ENCODE results near the gene CHRDL2. TPM values are rescaled to one million over a fixed set of nuclear protein-coding genes. Genes with fewer than 3 reads are reported as not detected.

The CHRDL2 gene
- total RNA-seq, 1 experiment from 2014 or later = 0.39 TPM

DNA sequence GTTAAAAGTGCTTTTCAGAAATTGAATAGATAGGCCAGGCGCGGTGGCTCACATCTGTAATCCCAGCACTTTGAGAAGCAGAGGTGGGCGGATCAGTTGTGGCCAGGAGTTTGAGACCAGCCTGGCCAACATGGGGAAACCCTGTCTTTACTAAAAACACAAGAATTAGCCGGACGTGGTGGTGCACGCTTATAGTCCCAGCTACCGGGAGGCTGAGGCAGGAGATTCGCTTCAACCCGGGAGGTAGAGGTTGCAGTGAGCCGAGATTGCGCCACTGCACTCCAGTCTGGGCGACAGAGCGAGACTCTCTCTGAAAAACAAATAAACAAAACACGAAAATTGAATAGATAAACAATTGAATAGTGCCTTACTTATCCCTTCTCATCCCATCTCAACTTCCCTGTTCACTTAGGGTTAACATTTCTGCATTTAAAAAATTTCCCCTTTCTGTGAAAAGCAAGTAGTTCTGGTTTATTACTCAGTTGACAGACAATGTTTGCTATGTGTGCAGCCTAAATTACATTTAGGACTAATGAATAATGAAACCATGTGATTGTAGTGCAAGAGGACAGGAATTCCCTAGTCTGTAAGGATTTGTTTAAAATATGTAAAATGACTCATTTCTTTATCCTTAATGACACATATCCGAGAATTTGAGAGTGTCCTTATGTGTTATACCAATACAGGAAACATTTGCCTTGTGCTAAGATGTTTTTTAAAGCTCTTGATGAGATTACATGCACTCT is 23.5 kb upstream of the CHRDL2 start:
- H4K20me1 ChIP-seq (ENCODE audit: control insufficient read depth, insufficient read depth, insufficient read length) = no peaks in the 10 kb centered on the region
- no peak for DNase-seq
- H3K14ac ChIP-seq (ENCODE audit: insufficient read depth, low read length) = no peak overlapping the region
- H3K4me2 ChIP-seq (ENCODE audit: insufficient read depth, insufficient read length, low read length) = no peak overlapping the region
- no peaks in the 10 kb centered on the region for H3K9me3 ChIP-seq (ENCODE audit: control insufficient read depth, low read depth, low read length)
- H3K18ac ChIP-seq (ENCODE audit: insufficient read length, low read depth, low read length) = no peak overlapping the region
- H3K56ac ChIP-seq (ENCODE audit: insufficient read length, low read depth, low read length) = no peak overlapping the region
- Mint-ChIP-seq H3K27ac (peak overlapping the region in 2 of 3 experiments; percentile 43 to 95; a peak in 3 of 7 replicates), H3K27me3 (ENCODE audit: low read depth) (no peaks in the 10 kb centered on the region), H3K36me3 (ENCODE audit: insufficient read depth in 1 of 3, low read depth in 3 of 3) (peaks cover 4 to 6% (median 5%) of the 10 kb centered on the region in 3 experiments; a peak in 5 of 7 replicates), H3K4me1 (peaks cover 27 to 31% of the 10 kb centered on the region in 2 experiments), H3K4me3 (peak overlapping the region in 1 of 2 experiments; percentile 57; a peak in 2 of 5 replicates), H3K9me3 (peaks cover 4 to 5% of the 10 kb centered on the region in 2 experiments; a peak in 4 of 5 replicates)
- no CpG with 5 or more reads among the region's 15 CpGs for WGBS (ENCODE audit: extremely low coverage, insufficient read length, low lambda C conversion rate)
- H2AK5ac ChIP-seq (ENCODE audit: insufficient read length, low read length) = no peak overlapping the region
- no peak overlapping the region for H3K4ac ChIP-seq (ENCODE audit: low read depth, low read length)
- H3K9ac ChIP-seq (ENCODE audit: extremely low read depth, insufficient read length, low read length) = no peak overlapping the region
- no peak overlapping the region for H2BK15ac ChIP-seq (ENCODE audit: low read depth, low read length)
- no peak overlapping the region for H2BK12ac ChIP-seq (ENCODE audit: insufficient read length, low read depth, low read length)
- no peaks in the 10 kb centered on the region for H3K79me1 ChIP-seq (ENCODE audit: insufficient read depth, low read depth, low read length, poor library complexity, severe bottlenecking)
- H3T11ph ChIP-seq (ENCODE audit: low read length) = no peak overlapping the region
- H2BK20ac ChIP-seq (ENCODE audit: low read depth, low read length, poor library complexity, severe bottlenecking) = peak overlapping the region; percentile 93
- H3K4me1 ChIP-seq (ENCODE audit: insufficient read depth, low read length) = peaks cover 3% of the 10 kb centered on the region; the same call in 1 of the 2 replicates
- no peak overlapping the region for H2AFZ ChIP-seq (ENCODE audit: low read length)
- H3K27me3 ChIP-seq (ENCODE audit: insufficient read depth, low read length) = no peaks in the 10 kb centered on the region
- no peak overlapping the region for H2BK120ac ChIP-seq (ENCODE audit: low read depth, low read length, poor library complexity, severe bottlenecking)
- no peak overlapping the region for H2BK5ac ChIP-seq (ENCODE audit: insufficient read length, low read length)
- no peak for TF ChIP-seq CTCF (conservative IDR thresholded peaks at IDR 0.05)
- H3K27ac ChIP-seq (ENCODE audit: insufficient read length, low read depth, low read length) = no peak overlapping the region
- no peak overlapping the region for H3K23ac ChIP-seq (ENCODE audit: insufficient read length, low read depth, low read length)
- no peak overlapping the region for H4K91ac ChIP-seq (ENCODE audit: insufficient read length, low read depth, low read length)
- peaks cover 10% of the 10 kb centered on the region; the same call in 1 of the 2 replicates for H3K79me2 ChIP-seq (ENCODE audit: insufficient read depth, low read length)
- H3K23me2 ChIP-seq (ENCODE audit: insufficient read length, low read depth, low read length, poor library complexity, severe bottlenecking) = no peaks in the 10 kb centered on the region
- no peak overlapping the region for H4K5ac ChIP-seq (ENCODE audit: insufficient read length, low read depth, low read length)
- no peak overlapping the region for H4K8ac ChIP-seq (replicated peaks; ENCODE audit: insufficient read length, low read depth, low read length)
